DOHH2 (cell line): ENCODE measurements around the gene WDR77.

Experiments
- EZH2phosphoT487 ChIP-seq: fragments of 200-600 bp; sonication (generic); IDR thresholded peaks from 2 replicates; pipeline ENCODE4 v1.6.1; 2017; ENCODE audit warnings: borderline replicate concordance, mild to moderate bottlenecking, antibody characterized with exemption, low read length, moderate library complexity, mixed read lengths
- TF ChIP-seq, protein P1 (sequence below): fragments of 200-600 bp; sonication (generic); IDR thresholded peaks from one replicate; pipeline ENCODE4 v1.5.1; 2014; ENCODE audit warnings: antibody characterized with exemption, mild to moderate bottlenecking, low read depth, low read length; ENCODE audit not compliant: poor library complexity, severe bottlenecking

- TF ChIP-seq, protein P1, sequence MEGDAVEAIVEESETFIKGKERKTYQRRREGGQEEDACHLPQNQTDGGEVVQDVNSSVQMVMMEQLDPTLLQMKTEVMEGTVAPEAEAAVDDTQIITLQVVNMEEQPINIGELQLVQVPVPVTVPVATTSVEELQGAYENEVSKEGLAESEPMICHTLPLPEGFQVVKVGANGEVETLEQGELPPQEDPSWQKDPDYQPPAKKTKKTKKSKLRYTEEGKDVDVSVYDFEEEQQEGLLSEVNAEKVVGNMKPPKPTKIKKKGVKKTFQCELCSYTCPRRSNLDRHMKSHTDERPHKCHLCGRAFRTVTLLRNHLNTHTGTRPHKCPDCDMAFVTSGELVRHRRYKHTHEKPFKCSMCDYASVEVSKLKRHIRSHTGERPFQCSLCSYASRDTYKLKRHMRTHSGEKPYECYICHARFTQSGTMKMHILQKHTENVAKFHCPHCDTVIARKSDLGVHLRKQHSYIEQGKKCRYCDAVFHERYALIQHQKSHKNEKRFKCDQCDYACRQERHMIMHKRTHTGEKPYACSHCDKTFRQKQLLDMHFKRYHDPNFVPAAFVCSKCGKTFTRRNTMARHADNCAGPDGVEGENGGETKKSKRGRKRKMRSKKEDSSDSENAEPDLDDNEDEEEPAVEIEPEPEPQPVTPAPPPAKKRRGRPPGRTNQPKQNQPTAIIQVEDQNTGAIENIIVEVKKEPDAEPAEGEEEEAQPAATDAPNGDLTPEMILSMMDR: no peak
- TF ChIP-seq EZH2phosphoT487: no peak
Measured at GRCh38 chr1:111414756-111415155, 34.3 kb downstream of the WDR77 start.
